Kidney (tissue), 14 donors: ENCODE results near the gene PROC. TPM values are rescaled to one million over a fixed set of nuclear protein-coding genes. Genes with fewer than 3 reads are reported as not detected.

Source experiments
- DNase-seq, 5 donors: peaks; one replicate each; pipeline ENCODE4 v3.0.0-alpha.2; 2013 to 2020
- FAIRE-seq: peaks from 2 replicates; lab custom pipeline; 2012; peaks lifted over from hg19 to GRCh38; lab: Jason Lieb, UNC
- H3K27ac ChIP-seq, 2 donors: one replicate each; pipeline ENCODE4 v1.7.0; 2013; ENCODE audit warnings: low read depth in 2 of 2, low read length in 2 of 2, inconsistent platforms in 1 of 2
- H3K27me3 ChIP-seq: one replicate; pipeline ENCODE4 v1.7.1; 2013; ENCODE audit warnings: low read length, inconsistent platforms; ENCODE audit not compliant: control insufficient read depth, insufficient read depth
- H3K36me3 ChIP-seq, 3 donors: one replicate each; pipeline versions ENCODE4 v1.7.0 to v1.7.1; 2013; ENCODE audit warnings: low read length in 3 of 3, control low read depth in 1 of 3, inconsistent platforms in 1 of 3; ENCODE audit not compliant: insufficient read depth in 3 of 3, control insufficient read depth in 2 of 3
- H3K4me1 ChIP-seq, 3 donors: one replicate each; pipeline versions ENCODE4 v1.7.0 to v1.7.1; 2013; ENCODE audit warnings: low read length in 3 of 3, inconsistent platforms in 1 of 3, low read depth in 1 of 3; ENCODE audit not compliant: control insufficient read depth in 2 of 3, insufficient read depth in 2 of 3
- H3K4me3 ChIP-seq, 3 donors: one replicate each; pipeline versions ENCODE4 v1.7.0 to v1.8.1; 2013; ENCODE audit warnings: low read length in 3 of 3, control low read depth in 1 of 3, inconsistent platforms in 1 of 3
- H3K9ac ChIP-seq, 3 donors: one replicate each; pipeline versions ENCODE4 v1.7.0 to v1.7.1; 2013; ENCODE audit warnings: low read length in 3 of 3, control low read depth in 1 of 3, inconsistent platforms in 1 of 3
- H3K9me3 ChIP-seq, 3 donors: one replicate each; pipeline versions ENCODE4 v1.7.0 to v1.7.1; 2013; ENCODE audit warnings: low read length in 3 of 3, control low read depth in 1 of 3, inconsistent platforms in 1 of 3; ENCODE audit not compliant: control insufficient read depth in 2 of 3, insufficient read depth in 1 of 3
- CTCF ChIP-seq: IDR thresholded peaks from 3 replicates; pipeline ENCODE4 v1.5.1; 2012; ENCODE audit warnings: mild to moderate bottlenecking, moderate library complexity, borderline replicate concordance; ENCODE audit not compliant: insufficient read depth; ENCODE audit errors: extremely low read depth
- intact Hi-C: fragments of 100-400 bp; cut with DNase I; formaldehyde crosslinking; loops from one replicate; pipeline ENCODE4 v1.11.1; 2022
- polyA plus RNA-seq: library from polyadenylated mRNA; stranded (reverse); fragments of 350-450 nt; fragmentation: Illumina TruSeq; extraction: RNeasy Lipid Tissue Mini Kit (QIAGEN cat#74804); gene quantifications from one replicate; pipeline ENCODE4 v1.2.3, GENCODE V29; 2014; ENCODE audit warnings: low read depth, low replicate concordance; ENCODE audit not compliant: insufficient read depth
- total RNA-seq: library from RNA; stranded (reverse); fragmentation: NEBNext Ultra II Directional; extraction: Animal tissue kit (Norgen Biotek cat#: 25700); gene quantifications from one replicate; pipeline ENCODE4 v1.2.1, GENCODE V29; 2021
- donor health status: control.
- donor health status: control.
- donor health status: control.
- donor health status: control.
- donor health status: control.
- donor health status: DM: yes; HTN: yes; CAD: no.
- donor health status: Normal renal cell carcinoma (clear cell type).

Gene PROC
- total and polyA plus RNA-seq, 2 donors from 2014 or later = 5.9 to 51.0 TPM

- peaks cover 3 to 9% (median 3%) of the 10 kb centered on the region in 3 donors for H3K4me1 ChIP-seq
- FAIRE-seq = no peak
These were observed 5.0 kb upstream of the PROC start for GRCh38 chr2:127413200-127413599.

DNA sequence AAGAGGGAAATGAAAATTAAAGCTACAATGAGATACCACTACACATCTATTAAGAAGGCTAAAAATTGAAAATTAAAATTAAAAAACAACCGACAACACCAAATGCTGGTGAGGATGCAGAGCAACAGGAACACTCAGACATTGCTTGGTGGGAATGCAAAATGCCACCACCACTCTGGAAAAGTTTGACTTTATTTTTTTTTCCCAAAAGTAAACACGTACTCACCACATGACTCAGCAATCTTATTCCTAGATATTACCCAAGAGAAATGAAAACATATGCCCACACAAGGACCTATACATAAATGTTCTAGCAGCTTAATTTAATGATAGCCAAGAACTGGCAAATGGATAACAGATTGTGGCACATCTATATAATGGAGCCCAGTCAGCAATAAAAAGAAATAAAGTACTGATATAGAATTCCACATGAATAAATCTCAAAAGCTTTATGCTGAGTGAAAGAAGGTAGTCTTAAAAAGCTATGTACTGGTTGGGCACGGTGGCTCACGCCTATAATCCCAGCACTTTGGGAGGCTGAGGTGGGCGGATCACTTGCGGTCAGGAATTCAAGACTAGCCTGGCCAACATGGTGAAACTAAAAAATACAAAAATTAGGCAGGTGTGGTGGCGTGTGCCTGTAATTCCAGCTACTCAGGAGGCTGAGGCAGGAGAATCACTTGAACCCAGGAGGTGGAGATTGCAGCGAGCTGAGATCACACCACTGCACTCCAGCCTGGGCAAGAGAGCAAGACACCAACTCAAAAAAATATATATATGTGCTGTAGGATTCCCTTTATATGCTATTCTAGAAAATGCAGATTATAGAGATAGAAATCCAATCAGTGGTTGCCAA is 4.2 kb upstream of the PROC start:
- no peak for TF ChIP-seq CTCF
- peaks cover 0 to 9% (median 3%) of the 10 kb centered on the region in 3 donors for H3K4me1 ChIP-seq
- intact Hi-C loops = no loop called here
- H3K9me3 ChIP-seq = no peaks in the 10 kb centered on the region
- H3K4me3 ChIP-seq = no peak overlapping the region
- no peak overlapping the region for H3K9ac ChIP-seq
- no peaks in the 10 kb centered on the region for H3K36me3 ChIP-seq
- H3K27ac ChIP-seq = no peak overlapping the region
- no peak for DNase-seq
- no peaks in the 10 kb centered on the region for H3K27me3 ChIP-seq
- FAIRE-seq = no peak

More at GRCh38 chr2:127413200-127413599, 5.0 kb upstream of the PROC start:
- no peak for DNase-seq
- intact Hi-C loops = no loop called here
- Histone ChIP-seq H3K27ac (no peak overlapping the region), H3K9ac (no peak overlapping the region), H3K27me3 (no peaks in the 10 kb centered on the region), H3K4me3 (no peak overlapping the region), H3K36me3 (no peaks in the 10 kb centered on the region), H3K9me3 (no peaks in the 10 kb centered on the region)
- no peak for TF ChIP-seq CTCF

DNA sequence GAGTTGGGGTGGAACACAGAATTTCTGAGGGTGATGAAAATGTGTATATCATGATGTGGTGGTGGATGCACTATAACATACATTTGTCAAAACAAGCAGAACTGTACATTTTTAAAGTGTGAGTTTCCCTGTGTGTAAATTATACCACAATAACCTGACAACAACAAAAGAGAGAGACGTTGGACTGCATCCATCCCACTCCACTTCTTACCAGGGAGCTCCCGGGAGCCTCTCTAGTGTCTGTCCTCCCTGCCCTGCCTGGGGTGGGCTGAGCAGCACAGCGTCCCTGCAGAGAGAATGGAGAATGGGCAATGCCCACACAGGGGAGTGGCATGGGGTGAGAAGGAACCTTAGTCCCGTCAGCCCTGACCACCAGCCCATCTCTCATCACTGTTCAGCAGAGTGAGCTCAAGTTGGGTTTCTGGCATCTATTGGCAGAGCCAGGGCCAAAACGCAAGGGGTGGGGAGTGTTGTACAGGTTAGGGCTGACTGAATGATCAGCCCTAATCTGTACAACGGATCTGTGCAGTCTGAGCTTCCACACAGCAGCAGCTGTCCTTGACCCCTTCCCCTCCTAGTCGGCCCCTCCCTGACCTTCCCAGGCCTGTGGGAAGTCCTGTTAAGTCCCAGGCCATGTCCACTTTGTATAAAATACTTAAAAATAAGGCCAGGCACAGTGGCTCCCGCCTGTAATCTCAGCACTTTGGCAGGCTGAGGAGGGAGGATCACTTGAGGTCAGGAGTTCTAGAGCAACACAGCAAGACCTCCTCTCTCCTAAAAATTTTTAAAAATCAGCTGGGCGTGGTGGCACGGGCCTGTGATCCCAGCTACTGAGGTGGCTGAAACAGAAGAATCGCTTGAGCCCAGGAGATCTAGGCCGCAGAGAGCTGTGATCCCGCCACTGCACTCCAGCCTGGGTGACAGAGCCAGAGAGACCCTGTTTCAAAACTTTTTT is 3.3 kb upstream of the PROC start:
- no peaks in the 10 kb centered on the region for H3K36me3 ChIP-seq
- H3K4me1 ChIP-seq = peaks cover 0 to 9% (median 3%) of the 10 kb centered on the region in 3 donors
- DNase-seq (peak in 1 of 5 donors; percentile 45), FAIRE-seq (no peak)
- H3K4me3 ChIP-seq = no peak overlapping the region
- intact Hi-C loops = no loop called here
- H3K9me3 ChIP-seq = no peaks in the 10 kb centered on the region
- no peak for TF ChIP-seq CTCF
- no peaks in the 10 kb centered on the region for H3K27me3 ChIP-seq
- no peak overlapping the region for H3K27ac ChIP-seq
- H3K9ac ChIP-seq = no peak overlapping the region
